GM10847 (cell line): ENCODE measurements around the gene OPA3.

Experiments
- POLR2A ChIP-seq: IDR thresholded peaks from 2 replicates; pipeline ENCODE4 v1.6.1; 2011; ENCODE audit not compliant: insufficient read length; ENCODE audit errors: extremely low read depth

OPA3 gene

DNA sequence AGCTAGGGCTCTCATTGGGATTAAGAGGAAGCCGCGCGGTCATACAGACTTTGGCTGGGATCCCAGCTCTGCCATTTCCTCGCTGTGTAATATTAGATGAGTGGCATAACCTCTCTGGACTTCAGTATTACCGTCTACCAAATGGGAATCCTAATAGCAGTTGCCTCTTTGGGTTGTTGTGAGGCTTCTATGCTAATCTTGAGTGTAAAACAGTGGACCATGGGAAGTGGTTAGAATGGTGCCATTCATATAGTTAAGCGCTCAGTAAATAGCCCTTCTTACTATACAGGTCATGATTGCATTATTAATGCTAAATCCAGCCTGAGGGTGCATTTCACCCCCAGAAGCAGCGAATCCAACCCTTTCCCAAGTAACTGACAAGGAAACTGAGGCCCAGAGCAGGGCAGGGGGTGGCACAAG, 566 bp upstream of the OPA3 start:
- no peak for TF ChIP-seq POLR2A

DNA sequence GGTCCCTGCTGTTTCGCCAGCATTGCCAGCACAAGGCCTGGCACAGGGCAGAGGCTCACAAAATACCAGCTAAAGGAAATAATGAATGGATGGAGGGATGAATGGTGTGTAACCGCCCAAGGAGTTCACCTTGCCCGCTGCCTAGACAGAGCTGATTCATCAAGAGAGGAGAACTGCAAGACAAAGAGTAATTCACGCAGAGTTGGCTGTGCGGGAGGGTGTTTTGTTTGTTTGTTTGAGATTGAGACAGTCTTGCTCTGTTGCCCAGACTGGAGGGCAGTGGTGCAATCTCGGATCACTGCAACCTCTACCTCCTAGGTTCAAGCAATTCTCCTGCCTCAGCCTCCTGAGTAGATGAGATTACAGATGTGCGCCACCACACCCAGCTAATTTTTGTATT, 3.0 kb downstream of the OPA3 start:
- TF ChIP-seq POLR2A, result no peak

DNA sequence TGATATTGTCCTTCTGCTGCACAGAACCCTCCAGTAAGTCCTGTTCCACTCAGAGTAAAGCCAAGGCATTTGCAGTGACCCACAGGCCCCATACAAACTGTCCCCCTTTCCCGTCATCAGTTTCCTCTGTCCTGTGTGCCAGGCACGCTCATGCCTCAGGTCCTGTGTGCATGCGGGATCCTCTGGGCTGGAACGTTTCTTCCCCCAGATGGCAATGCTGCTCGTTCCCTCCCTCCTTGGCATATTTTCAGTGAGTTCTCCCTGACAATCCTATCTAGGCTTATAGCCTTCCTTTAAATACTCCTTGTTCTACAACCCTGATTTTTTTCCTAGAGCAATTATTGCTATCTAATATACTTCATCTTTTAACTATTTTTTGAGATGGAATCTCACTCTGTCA, 5.7 kb downstream of the OPA3 start:
- no peak for TF ChIP-seq POLR2A

DNA sequence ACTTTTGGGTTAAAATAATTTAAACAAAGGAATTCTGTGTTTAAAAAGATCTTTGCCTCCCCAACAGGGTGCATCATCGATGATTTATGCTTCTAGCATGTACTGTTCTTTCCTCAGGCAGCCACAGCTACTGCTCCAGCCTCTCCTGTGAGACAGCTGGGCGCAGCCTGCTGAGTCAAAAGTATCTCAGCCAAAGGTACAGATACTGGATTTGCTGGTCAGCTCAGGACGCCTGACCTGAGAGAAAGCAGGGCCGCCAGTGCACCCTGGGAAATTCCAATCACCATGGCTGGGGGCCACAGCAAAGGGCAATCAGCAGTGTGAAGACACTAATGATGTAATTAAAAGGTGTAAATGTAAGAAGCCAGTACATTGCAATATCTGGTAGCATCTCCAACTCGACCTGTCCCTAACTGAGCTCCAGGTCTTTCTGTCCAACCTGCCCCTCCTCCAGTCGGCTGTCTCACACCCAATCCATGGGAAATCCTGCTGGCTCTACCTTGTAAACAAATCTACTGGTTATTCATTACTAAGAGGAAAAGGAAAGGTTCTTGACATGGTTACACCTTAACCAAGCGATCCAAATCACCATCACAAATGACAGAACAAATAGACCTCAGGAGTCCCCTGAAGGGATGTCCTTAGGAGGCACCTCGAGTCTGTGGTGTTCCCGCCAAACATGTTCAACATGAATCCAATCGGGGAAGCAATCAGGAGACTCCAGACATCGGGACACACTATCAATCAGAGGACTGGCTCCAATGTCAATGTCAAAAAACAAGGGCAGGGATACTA, 7.3 kb downstream of the OPA3 start:
- no peak for TF ChIP-seq POLR2A

DNA sequence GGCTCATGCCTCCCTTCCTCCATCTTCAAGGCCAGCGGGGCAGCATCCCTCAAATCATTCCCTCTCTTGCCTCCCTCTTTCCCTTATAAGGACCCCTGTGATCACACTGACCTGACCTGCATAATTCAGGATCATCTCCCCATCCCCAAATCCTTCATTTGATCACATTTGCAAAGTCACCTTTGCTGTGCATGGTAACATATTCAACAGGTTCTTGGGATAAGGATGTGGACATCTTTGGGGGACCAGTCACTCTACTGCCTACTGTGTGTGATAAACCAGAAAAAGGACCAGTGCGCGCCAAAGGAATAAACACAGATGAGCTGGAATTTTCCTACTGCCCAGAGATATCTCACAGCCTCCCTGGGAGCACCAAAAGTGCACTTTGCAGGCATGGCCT, 7.9 kb downstream of the OPA3 start:
- TF ChIP-seq POLR2A, result no peak

DNA sequence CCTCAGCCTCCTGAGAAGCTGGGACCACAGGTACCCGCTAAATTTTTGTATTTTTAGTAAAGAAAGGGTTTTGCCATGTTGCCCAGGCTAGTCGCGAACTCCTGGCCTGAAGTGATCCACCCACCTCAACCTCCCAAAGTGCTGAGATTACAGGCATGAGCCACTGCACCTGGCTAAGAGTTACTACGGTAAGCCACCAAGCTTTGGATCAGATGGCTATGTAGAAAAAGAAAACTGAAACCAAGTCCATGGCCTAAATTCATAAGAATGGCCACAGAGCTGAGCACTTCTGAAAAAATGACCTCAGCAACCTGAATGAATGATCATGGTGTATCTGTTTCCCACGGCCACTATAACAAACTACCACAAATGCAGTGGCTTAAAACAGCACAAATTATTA, 9.4 kb downstream of the OPA3 start:
- no peak for TF ChIP-seq POLR2A

DNA sequence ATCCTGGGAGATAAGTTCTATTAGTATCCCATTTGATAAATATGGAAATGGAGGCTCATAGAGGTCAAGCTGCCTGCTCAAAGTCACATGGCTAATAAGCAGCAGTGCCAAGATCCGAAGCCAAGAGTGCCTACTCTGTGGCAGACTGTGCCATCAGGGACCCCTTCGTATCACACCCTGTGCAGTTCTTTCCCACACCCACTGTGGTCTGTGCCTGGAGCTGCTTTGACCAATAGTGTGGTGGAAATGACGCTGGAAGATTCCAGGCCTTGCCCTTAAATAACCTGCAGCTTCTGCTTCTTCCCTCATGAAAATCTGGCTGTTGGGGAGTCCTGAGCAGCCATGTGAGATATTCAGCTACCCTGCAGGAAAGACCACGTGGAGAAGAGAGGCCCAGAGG, 10.1 kb downstream of the OPA3 start:
- no peak for TF ChIP-seq POLR2A

DNA sequence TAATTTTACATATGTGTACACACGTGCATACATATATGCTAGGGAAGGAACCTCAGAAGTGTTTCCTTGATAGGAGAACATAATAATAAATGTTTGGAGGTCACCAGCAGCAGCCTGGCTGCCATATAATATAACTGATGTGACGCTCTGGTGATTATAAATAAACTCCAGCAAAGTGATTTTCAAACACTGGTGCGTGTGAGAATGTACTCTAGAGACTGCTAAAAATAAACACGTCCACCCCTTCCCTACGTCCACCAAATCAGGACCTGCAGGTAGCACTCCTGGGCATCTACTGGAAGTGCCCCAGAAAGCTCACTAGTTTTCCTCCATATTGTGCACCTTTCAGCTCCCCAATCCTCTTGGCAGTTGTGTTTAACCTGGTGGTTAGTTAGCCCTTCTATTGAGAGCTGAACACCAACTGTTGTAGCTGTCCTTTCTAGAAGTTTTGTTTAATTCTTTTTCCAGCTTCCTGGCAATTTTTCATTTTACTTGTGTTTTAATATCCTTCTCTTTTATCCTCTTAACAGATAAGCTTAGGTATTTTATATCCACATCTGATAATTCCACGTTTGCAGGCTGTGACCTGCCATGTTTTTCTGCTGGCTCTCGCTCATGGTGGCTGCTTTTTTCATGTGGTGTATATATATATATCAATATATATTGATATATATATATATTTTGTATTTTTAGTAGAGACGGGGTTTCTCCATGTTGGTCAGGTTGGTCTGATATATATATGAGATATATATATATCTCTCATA, 13.0 kb downstream of the OPA3 start:
- no peak for TF ChIP-seq POLR2A

DNA sequence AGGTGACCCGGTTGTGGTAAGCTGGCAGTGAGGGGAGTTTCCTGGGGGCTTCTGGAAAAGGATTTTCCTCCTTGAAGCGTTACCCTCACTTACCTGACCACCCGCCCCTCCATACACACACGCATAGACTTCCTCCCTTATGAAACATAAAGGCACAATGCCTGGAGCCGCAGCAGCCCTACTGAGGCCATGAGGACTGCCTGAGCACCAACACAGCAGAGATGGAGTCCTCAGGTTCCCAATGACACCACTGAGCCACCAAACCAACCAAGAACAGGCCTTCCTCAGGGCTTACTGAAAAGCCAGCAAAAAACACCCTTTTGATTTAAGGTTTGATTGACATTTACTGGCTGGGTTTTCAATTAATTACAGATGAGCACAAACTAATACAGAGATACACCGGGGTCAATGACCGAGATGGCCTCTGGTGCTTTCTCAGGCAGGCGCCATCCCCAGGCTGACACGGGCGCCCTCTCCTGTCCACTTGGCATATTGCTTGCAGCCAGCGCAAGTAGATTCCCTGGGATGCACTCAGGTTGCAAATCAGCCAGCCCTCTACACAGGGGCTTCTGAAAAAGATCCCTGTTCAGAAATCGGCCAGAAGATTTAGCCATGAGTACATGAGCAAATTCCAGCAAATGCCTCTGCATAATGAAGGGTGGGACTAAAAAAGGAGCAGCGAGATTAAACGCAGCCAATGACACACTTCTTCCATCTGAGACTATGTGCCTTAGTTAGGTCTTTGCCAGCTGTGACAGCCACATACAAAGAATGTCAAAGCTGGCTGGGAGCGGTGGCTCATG, 14.8 kb downstream of the OPA3 start:
- no peak for TF ChIP-seq POLR2A

DNA sequence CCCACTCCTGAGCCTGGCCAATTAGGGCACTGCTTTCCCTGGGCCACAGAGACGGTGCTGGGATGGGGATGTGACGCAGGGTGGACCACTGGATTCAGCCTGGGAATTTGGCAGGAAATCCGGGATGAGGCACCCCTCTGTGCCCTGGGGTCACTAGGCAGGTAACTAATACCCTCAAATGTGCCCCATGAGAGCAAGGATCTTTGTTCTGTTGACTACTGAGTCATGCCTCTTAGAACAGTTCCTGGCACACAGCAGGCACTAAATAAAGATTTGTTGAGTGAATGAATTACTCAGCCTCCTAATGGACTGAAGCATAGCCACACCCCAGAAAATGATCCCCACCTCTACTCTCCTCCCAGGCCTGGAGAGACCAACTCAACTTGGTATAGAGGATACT, 15.9 kb downstream of the OPA3 start:
- no peak for TF ChIP-seq POLR2A

DNA sequence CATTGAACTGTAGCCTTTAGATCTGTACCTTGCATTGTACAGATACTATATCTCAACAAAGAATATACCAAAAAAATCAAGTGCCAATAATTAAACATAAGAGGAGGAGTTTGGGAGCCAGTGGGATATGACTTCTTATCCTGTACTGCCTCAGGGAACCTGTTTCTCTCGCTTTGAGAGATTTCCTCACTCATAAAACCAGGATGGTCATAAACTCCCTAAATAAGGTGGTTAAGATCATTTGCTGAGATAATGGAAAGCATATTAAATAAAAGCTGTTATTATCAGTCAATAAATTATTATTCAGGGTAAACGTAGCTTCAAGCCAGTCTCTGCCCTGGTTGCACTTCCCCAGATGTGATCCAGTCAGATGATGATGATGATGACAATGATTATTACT, 17.0 kb downstream of the OPA3 start:
- TF ChIP-seq POLR2A, result no peak

DNA sequence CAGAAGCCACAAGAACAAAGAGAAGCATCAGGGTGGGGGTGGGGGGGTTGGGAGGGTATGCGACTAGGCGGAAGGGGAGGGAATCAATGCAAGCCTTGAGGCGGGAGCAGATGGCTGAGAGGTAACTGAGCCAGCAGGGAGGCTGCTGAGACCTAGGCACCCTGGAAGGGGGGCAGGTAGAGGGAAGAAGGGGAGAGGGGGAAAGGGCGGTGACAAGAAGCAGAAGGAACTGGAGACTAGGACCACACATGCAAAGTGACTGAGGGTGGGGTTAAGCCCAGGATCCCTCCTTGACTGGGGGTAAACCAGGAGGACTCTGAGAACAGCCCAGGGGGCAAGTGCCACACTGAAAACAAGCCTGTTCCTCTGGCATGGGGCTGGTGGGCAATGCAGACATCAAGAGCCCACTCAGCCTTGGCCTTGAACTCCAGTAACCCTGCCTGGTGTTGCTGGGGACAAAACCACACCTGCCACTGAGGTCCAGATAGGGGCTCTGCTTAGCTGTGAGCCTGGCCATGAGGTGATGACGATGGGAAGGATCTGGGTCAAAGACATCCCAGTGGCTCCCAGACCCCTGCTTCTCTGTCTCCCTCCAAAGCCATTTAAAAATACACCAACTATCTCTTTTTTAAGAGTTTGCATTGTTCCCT, 20.3 kb downstream of the OPA3 start:
- TF ChIP-seq POLR2A, result no peak

DNA sequence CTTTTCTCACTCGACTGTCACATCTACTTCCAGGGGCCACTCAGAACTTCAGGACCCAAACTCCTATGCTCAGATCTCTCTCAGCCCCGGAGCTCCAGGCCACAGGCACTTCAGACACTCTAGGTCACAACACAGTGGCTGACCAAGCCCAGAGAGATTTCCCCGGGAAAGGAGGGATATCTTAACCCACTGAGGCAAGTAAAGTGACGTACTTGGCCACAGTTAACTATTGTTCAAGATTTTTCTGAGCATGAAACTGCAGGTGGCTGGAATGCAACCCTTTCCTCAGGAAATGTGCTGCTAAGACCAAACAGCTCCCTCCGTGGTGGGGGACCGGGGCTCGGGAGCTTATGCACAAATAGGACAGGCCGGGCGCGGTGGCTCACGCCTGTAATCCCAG, 23.9 kb downstream of the OPA3 start:
- no peak for TF ChIP-seq POLR2A

DNA sequence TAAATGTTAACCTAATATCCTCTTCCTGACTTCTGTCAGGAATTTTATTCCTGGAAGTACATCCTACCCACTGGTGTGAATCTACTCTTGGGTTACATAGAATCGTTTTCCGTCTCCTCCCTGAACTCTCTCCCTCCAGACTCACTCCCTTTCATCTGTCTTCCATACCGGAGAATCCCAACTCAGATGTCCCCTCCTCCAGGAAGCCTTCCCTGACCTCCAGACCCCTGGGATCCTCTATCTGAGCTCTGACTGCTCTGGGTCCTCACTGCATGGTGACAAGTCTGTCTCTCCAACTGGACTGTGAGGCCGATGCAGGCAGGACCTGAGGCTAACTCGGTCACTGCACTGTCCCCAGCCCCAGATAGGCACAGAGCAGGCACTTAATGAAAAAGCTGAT, 24.6 kb downstream of the OPA3 start:
- no peak for TF ChIP-seq POLR2A

DNA sequence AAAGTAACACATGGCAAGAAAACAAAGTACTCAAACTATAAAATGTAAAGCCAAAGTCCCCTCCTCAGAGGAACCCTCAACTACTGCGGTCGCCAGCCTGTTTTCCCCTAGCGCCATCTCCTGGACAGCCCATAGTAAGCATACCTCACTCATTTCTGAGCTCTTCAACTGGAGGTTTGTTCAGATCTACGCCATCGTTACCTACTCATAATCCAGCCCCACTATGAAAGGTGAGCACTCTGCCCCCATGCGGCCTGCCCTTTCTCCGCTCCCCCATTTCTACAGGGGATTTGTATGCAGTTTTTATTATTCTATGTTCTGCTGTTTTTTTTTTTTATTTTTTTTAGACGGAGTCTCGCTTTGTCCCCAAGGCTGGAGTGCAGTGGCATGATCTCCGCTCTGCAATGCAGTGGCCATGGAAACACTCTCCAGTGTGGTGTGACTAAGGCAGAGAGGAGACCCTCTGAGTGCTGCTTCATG, 26.2 kb downstream of the OPA3 start:
- TF ChIP-seq POLR2A, result no peak
